Measurements from ENCODE around the gene PICK1.

GRCh38 chr22:38082986-38083710 lies 25.9 kb downstream of the PICK1 start:
- TF ChIP-seq EZH2 (IDR thresholded peaks at IDR 0.05; ENCODE audit: borderline replicate concordance, low read depth, low read length, poor library complexity, severe bottlenecking): no peak
- TF ChIP-seq, protein P1, sequence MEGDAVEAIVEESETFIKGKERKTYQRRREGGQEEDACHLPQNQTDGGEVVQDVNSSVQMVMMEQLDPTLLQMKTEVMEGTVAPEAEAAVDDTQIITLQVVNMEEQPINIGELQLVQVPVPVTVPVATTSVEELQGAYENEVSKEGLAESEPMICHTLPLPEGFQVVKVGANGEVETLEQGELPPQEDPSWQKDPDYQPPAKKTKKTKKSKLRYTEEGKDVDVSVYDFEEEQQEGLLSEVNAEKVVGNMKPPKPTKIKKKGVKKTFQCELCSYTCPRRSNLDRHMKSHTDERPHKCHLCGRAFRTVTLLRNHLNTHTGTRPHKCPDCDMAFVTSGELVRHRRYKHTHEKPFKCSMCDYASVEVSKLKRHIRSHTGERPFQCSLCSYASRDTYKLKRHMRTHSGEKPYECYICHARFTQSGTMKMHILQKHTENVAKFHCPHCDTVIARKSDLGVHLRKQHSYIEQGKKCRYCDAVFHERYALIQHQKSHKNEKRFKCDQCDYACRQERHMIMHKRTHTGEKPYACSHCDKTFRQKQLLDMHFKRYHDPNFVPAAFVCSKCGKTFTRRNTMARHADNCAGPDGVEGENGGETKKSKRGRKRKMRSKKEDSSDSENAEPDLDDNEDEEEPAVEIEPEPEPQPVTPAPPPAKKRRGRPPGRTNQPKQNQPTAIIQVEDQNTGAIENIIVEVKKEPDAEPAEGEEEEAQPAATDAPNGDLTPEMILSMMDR (conservative IDR thresholded peaks at IDR 0.05; ENCODE audit: low read depth, low read length): no peak

Measured in A673 (cell line).